Stimulated activated CD4-positive, alpha-beta T cell treated with anti-CD3 and anti-CD28 coated beads, Interleukin-2, amount 100 ng/mL, for 24 hours (primary cell): ENCODE measurements around the gene PGA3.

Experiments
- DNase-seq, 2 donors: peaks; one replicate each; pipeline ENCODE4 v3.0.0-alpha.2; 2020

PGA3 gene

GRCh38 chr11:61254403-61255025 lies 51.2 kb downstream of the PGA3 start:
- peak; percentile 67 to 76 for DNase-seq

GRCh38 chr11:61256710-61257482 lies 53.6 kb downstream of the PGA3 start:
- DNase-seq: no peak

GRCh38 chr11:61258546-61258945 lies 55.2 kb downstream of the PGA3 start:
- no peak for DNase-seq

GRCh38 chr11:61259363-61259762 lies 56.0 kb downstream of the PGA3 start:
- DNase-seq: no peak
